Measurements from ENCODE around the gene VPS37D. TPM values are rescaled to one million over a fixed set of nuclear protein-coding genes. Genes with fewer than 3 reads are reported as not detected.

The VPS37D gene
- total and polyA plus RNA-seq, 10 of the 15 experiments (the other 5 are each of a cell fraction or from before 2014, with no cell fraction given) = 0.10 to 0.45 (median 0.16) TPM; not detected in 6

GRCh38 chr7:73625276-73625675, 42.4 kb upstream of the VPS37D start:
- POLR2A ChIA-PET = no interaction called here
- intact Hi-C loops (cut with micrococcal nuclease; ENCODE audit: unreplicated experiment) = loop anchor here (5.0 kb wide), 2 partner anchors 42 to 102 kb away; partner anchors contain the start of gene VPS37D

More at GRCh38 chr7:73625276-73625675, 42.4 kb upstream of the VPS37D start:
- 58% methylated on average over 11 of the region's 11 CpGs for WGBS (ENCODE audit: insufficient coverage, insufficient replicate concordance, low lambda C conversion rate, missing lambda C conversion rate)
- no peak for DNase-seq (ENCODE audit: low read depth, low spot score)
- Histone ChIP-seq H3K27me3 (replicated peaks in 1 of 2; ENCODE audit: control insufficient read depth in 2 of 2, insufficient read depth in 2 of 2, low read length in 1 of 2) (peaks cover 0 to 6% of the 10 kb centered on the region in 2 experiments; a peak in 2 of 4 replicates), H3K9ac (ENCODE audit: control insufficient read depth, insufficient read depth, low read length) (no peak overlapping the region), H3K4me2 (ENCODE audit: control insufficient read depth, insufficient read depth) (no peak overlapping the region), H4K20me1 (ENCODE audit: control insufficient read depth, insufficient read depth) (no peaks in the 10 kb centered on the region), H3K79me2 (ENCODE audit: control insufficient read depth, insufficient read depth, low read length) (no peaks in the 10 kb centered on the region), H2AFZ (ENCODE audit: control insufficient read depth, low read depth, low read length) (no peak overlapping the region), H3K36me3 (ENCODE audit: control insufficient read depth in 2 of 2, insufficient read depth in 2 of 2, low read length in 1 of 2) (no peaks in the 10 kb centered on the region), H3K27ac (ENCODE audit: control insufficient read depth, insufficient read depth) (no peak overlapping the region), H3K9me3 (replicated peaks; ENCODE audit: control insufficient read depth, insufficient read depth, low read length) (no peaks in the 10 kb centered on the region), H3K4me3 (no peak overlapping the region), H3K4me1 (ENCODE audit: control insufficient read depth, insufficient read depth, low read length) (no peaks in the 10 kb centered on the region)
- in situ Hi-C loops (cut with MboI) = no loop called here
- no peak for ATAC-seq
- SMC1A ChIA-PET (ENCODE audit: uncharacterized antibody, unreplicated experiment) = no interaction called here
- FAIRE-seq = no peak
- RAD21 ChIA-PET (ENCODE audit: unreplicated experiment) = no interaction called here
- TF ChIP-seq STAT3 (IDR thresholded peaks at IDR 0.05; ENCODE audit: low read depth, low read length) = no peak
- TF ChIP-seq NR2C1 (IDR thresholded peaks at IDR 0.05) = no peak
- TF ChIP-seq SREBF1 (IDR thresholded peaks at IDR 0.05; ENCODE audit: low read length) = no peak
- no peak for TF ChIP-seq MEF2B (IDR thresholded peaks at IDR 0.05; ENCODE audit: partially characterized antibody, poor library complexity, severe bottlenecking)
- TF ChIP-seq NFYA (IDR thresholded peaks at IDR 0.05; ENCODE audit: borderline replicate concordance, low read depth, low read length) = no peak
- no peak for TF ChIP-seq CUX1 (IDR thresholded peaks at IDR 0.05; ENCODE audit: insufficient replicate concordance, low read depth, low read length)
- TF ChIP-seq YY1 (IDR thresholded peaks at IDR 0.05; ENCODE audit: low read depth, low read length) = no peak
- no peak for TF ChIP-seq BCL11A (IDR thresholded peaks at IDR 0.05; ENCODE audit: low read depth, low read length)
- no peak for TF ChIP-seq BACH1 (IDR thresholded peaks at IDR 0.05; ENCODE audit: borderline replicate concordance)
- no peak for TF ChIP-seq TARDBP (IDR thresholded peaks at IDR 0.05; ENCODE audit: borderline replicate concordance)
- no peak for TF ChIP-seq RAD21 (IDR thresholded peaks at IDR 0.05; ENCODE audit: insufficient read depth, low read depth, low read length)
- TF ChIP-seq SREBF2 (IDR thresholded peaks at IDR 0.05; ENCODE audit: low read length) = no peak
- no peak for TF ChIP-seq MYB (IDR thresholded peaks at IDR 0.05; ENCODE audit: borderline replicate concordance, low read depth, low read length)
- no peak for TF ChIP-seq IKZF1 (conservative IDR thresholded peaks at IDR 0.05)
- no peak for TF ChIP-seq HDGF (IDR thresholded peaks at IDR 0.05)
- CTCF ChIA-PET = interaction anchor here (0.6 to 1.5 kb wide), 2 partner anchors 18 to 776 kb away, joined by 4 read pairs; no protein-coding TSS in a partner anchor
- BruUV-seq (replicated peaks) = no TSS peak

All from GM12878 (cell line).